Keratinocyte (primary cell): Measurements from ENCODE around the gene PRLHR. TPM values are rescaled to one million over a fixed set of nuclear protein-coding genes. Genes with fewer than 3 reads are reported as not detected.

Experiments
- DNase-seq: peaks from one replicate; pipeline ENCODE4 v3.0.0-alpha.2; 2011; ENCODE audit warnings: low read depth, missing footprints, low spot score
- FAIRE-seq: peaks from 2 replicates; lab custom pipeline; 2011; peaks lifted over from hg19 to GRCh38; lab: Jason Lieb, UNC
- H2AFZ ChIP-seq: 2 replicates; pipeline ENCODE4 v1.6.0; 2012; ENCODE audit warnings: low read length, control low read depth, inconsistent platforms; ENCODE audit not compliant: control insufficient read depth
- H3K27ac ChIP-seq: 2 replicates; pipeline ENCODE4 v1.5.1; 2011; ENCODE audit warnings: low read length; ENCODE audit not compliant: control insufficient read depth, insufficient read depth
- H3K27me3 ChIP-seq: 3 replicates; pipeline ENCODE4 v1.6.0; 2011; ENCODE audit warnings: low read length; ENCODE audit not compliant: control insufficient read depth, insufficient read depth; ENCODE audit errors: extremely low read depth
- H3K36me3 ChIP-seq, 2 experiments: 2 replicates in 1 of 2; 3 replicates in 1 of 2; pipeline ENCODE4 v1.5.1; 2011; ENCODE audit warnings: low read length in 2 of 2, mild to moderate bottlenecking in 1 of 2; ENCODE audit not compliant: control insufficient read depth in 2 of 2, insufficient read depth in 2 of 2; ENCODE audit errors: extremely low read depth in 1 of 2
- H3K4me1 ChIP-seq: 3 replicates; pipeline ENCODE4 v1.5.1; 2011; ENCODE audit warnings: low read length; ENCODE audit not compliant: control insufficient read depth, insufficient read depth; ENCODE audit errors: extremely low read depth
- H3K4me2 ChIP-seq: 3 replicates; pipeline ENCODE4 v1.6.0; 2011; ENCODE audit warnings: low read depth, low read length; ENCODE audit not compliant: control insufficient read depth, insufficient read depth; ENCODE audit errors: extremely low read depth
- H3K4me3 ChIP-seq, 3 experiments: fragments of 200-600 bp in 1 of 3; sonication (generic) in 1 of 3; 2 replicates in 2 of 3; 3 replicates in 1 of 3; pipeline ENCODE4 v1.5.1; 2011 to 2016; ENCODE audit warnings: low read length in 3 of 3, mild to moderate bottlenecking in 3 of 3, control low read depth in 2 of 3, inconsistent platforms in 1 of 3, low read depth in 1 of 3, mixed read lengths in 1 of 3, mixed run types in 1 of 3, moderate library complexity in 1 of 3; ENCODE audit not compliant: control insufficient read depth in 2 of 3, insufficient read depth in 2 of 3; ENCODE audit errors: extremely low read depth in 1 of 3
- H3K79me2 ChIP-seq: 2 replicates; pipeline ENCODE4 v1.6.0; 2012; ENCODE audit warnings: low read length; ENCODE audit not compliant: control insufficient read depth, insufficient read depth
- H3K9ac ChIP-seq: 3 replicates; pipeline ENCODE4 v1.6.0; 2011; ENCODE audit warnings: low read length; ENCODE audit not compliant: control insufficient read depth, insufficient read depth; ENCODE audit errors: extremely low read depth
- H3K9me1 ChIP-seq: 3 replicates; pipeline ENCODE4 v1.6.0; 2011; ENCODE audit warnings: low read length; ENCODE audit not compliant: control insufficient read depth, insufficient read depth; ENCODE audit errors: extremely low read depth
- H3K9me3 ChIP-seq: 2 replicates; pipeline ENCODE4 v1.5.1; 2012; ENCODE audit warnings: low read depth, low read length; ENCODE audit not compliant: control insufficient read depth
- H4K20me1 ChIP-seq: 3 replicates; pipeline ENCODE4 v1.6.0; 2011; ENCODE audit warnings: low read length; ENCODE audit not compliant: control insufficient read depth, insufficient read depth; ENCODE audit errors: extremely low read depth
- CTCF ChIP-seq, 3 experiments: IDR thresholded peaks in 1 of 3; conservative IDR thresholded peaks in 1 of 3; optimal IDR thresholded peaks in 1 of 3; 2 replicates in 2 of 3; 3 replicates in 1 of 3; pipeline versions ENCODE3 to v1.5.1; 2011; ENCODE audit warnings: low read length in 3 of 3, mild to moderate bottlenecking in 3 of 3, moderate library complexity in 2 of 3, control low read depth in 1 of 3, inconsistent platforms in 1 of 3; ENCODE audit not compliant: insufficient read depth in 2 of 3; ENCODE audit errors: extremely low read depth in 1 of 3
- EZH2 ChIP-seq: IDR thresholded peaks from one replicate; pipeline ENCODE4 v1.6.1; 2012; ENCODE audit warnings: inconsistent platforms, mild to moderate bottlenecking, low read length, moderate library complexity
- dilution Hi-C: fragments of 300-500 bp; cut with MboI; formaldehyde crosslinking; loops from one replicate; pipeline ENCODE4 v1.7.0; 2020; ENCODE audit warnings: low sequenced_read_pairs; ENCODE audit not compliant: extremely low pct_ligation_motif_present
- polyA plus RNA-seq, 5 experiments: library from polyadenylated mRNA; depleted of rRNA in 3 of 5; stranded (reverse) in 3 of 5; stranded (forward) in 1 of 5; unstranded in 1 of 5; fragments of >200 nt; gene quantifications; 1 replicate in 1 of 5; 2 replicates in 3 of 5; 3 replicates in 1 of 5; pipeline versions ENCODE4 v1.2.1 to v1.2.3, GENCODE V29; 2011 to 2012; ENCODE audit warnings: missing spikeins in 2 of 5, low read depth in 1 of 5, low replicate concordance in 1 of 5

PRLHR gene
- polyA plus RNA-seq, 1 donor (not counting 4 experiments of a cell fraction or from before 2014, with no cell fraction given) = not detected

GRCh38 chr10:118607768-118608354, 12.4 kb upstream of the PRLHR start:
- no peak overlapping the region for H3K27ac ChIP-seq
- H3K9me1 ChIP-seq = no peaks in the 10 kb centered on the region
- no peaks in the 10 kb centered on the region for H3K4me1 ChIP-seq
- no peak overlapping the region for H3K4me2 ChIP-seq
- peaks cover 7% of the 10 kb centered on the region for H3K9me3 ChIP-seq
- FAIRE-seq = no peak
- dilution Hi-C loops = no loop called here
- no peak overlapping the region for H3K4me3 ChIP-seq
- no peak overlapping the region for H2AFZ ChIP-seq
- H3K9ac ChIP-seq = no peak overlapping the region
- no peaks in the 10 kb centered on the region for H4K20me1 ChIP-seq
- no peak for DNase-seq
- H3K27me3 ChIP-seq = peaks cover 11% of the 10 kb centered on the region
- no peaks in the 10 kb centered on the region for H3K36me3 ChIP-seq
- H3K79me2 ChIP-seq = no peaks in the 10 kb centered on the region
- TF ChIP-seq EZH2 (no peak), CTCF (optimal IDR thresholded peaks at IDR 0.05 in 1 of 3, IDR thresholded peaks at IDR 0.05 in 1 of 3, conservative IDR thresholded peaks at IDR 0.05 in 1 of 3; ENCODE audit: extremely low read depth in 1 of 3, insufficient read depth in 2 of 3, low read length in 3 of 3) (no peak)

GRCh38 chr10:118605694-118606093, 10.2 kb upstream of the PRLHR start:
- peaks cover 7% of the 10 kb centered on the region for H3K9me3 ChIP-seq
- TF ChIP-seq EZH2 (no peak), CTCF (optimal IDR thresholded peaks at IDR 0.05 in 1 of 3, IDR thresholded peaks at IDR 0.05 in 1 of 3, conservative IDR thresholded peaks at IDR 0.05 in 1 of 3; ENCODE audit: extremely low read depth in 1 of 3, insufficient read depth in 2 of 3, low read length in 3 of 3) (no peak)
- no peaks in the 10 kb centered on the region for H3K4me1 ChIP-seq
- no peak overlapping the region for H2AFZ ChIP-seq
- H3K27me3 ChIP-seq = peaks cover 11% of the 10 kb centered on the region
- DNase-seq = no peak
- H3K27ac ChIP-seq = no peak overlapping the region
- no peaks in the 10 kb centered on the region for H3K36me3 ChIP-seq
- no peaks in the 10 kb centered on the region for H3K79me2 ChIP-seq
- H3K9me1 ChIP-seq = no peaks in the 10 kb centered on the region
- dilution Hi-C loops = no loop called here
- H4K20me1 ChIP-seq = no peaks in the 10 kb centered on the region
- no peak overlapping the region for H3K4me3 ChIP-seq
- FAIRE-seq = no peak
- no peak overlapping the region for H3K4me2 ChIP-seq
- no peak overlapping the region for H3K9ac ChIP-seq
